HEK293T (cell line): ENCODE results near the gene PAN2.

ENCODE experiments used
- FOXA1 ChIP-seq: fragments of 450-650 bp; IDR thresholded peaks from 2 replicates; pipeline ENCODE4 v1.6.1; 2016; ENCODE audit warnings: mild to moderate bottlenecking
- L3MBTL2 ChIP-seq: fragments of 450-650 bp; conservative IDR thresholded peaks from 2 replicates; pipeline ENCODE4 v1.6.1; 2016; ENCODE audit warnings: mild to moderate bottlenecking
- SP1 ChIP-seq: fragments of 450-650 bp; IDR thresholded peaks from 2 replicates; pipeline ENCODE4 v1.6.1; 2017
- SUZ12 ChIP-seq: fragments of 450-650 bp; IDR thresholded peaks from 2 replicates; pipeline ENCODE4 v1.6.1; 2016; ENCODE audit warnings: mild to moderate bottlenecking
- ZNF384 ChIP-seq: fragments of 450-650 bp; IDR thresholded peaks from 2 replicates; pipeline ENCODE4 v1.6.1; 2016

GRCh38 chr12:56382611-56383010 lies 48.8 kb upstream of the PAN2 start:
- TF ChIP-seq SP1 (no peak), FOXA1 (no peak), L3MBTL2 (no peak), SUZ12 (no peak), ZNF384 (no peak)
